Kidney (tissue), 14 donors: ENCODE data around the gene ALDH1B1. TPM values are rescaled to one million over a fixed set of nuclear protein-coding genes. Genes with fewer than 3 reads are reported as not detected.

ENCODE experiments used
- DNase-seq, 5 donors: peaks; one replicate each; pipeline ENCODE4 v3.0.0-alpha.2; 2013 to 2020
- FAIRE-seq: peaks from 2 replicates; lab custom pipeline; 2012; peaks lifted over from hg19 to GRCh38; lab: Jason Lieb, UNC
- H3K27ac ChIP-seq, 2 donors: one replicate each; pipeline ENCODE4 v1.7.0; 2013; ENCODE audit warnings: low read depth in 2 of 2, low read length in 2 of 2, inconsistent platforms in 1 of 2
- H3K27me3 ChIP-seq: one replicate; pipeline ENCODE4 v1.7.1; 2013; ENCODE audit warnings: low read length, inconsistent platforms; ENCODE audit not compliant: control insufficient read depth, insufficient read depth
- H3K36me3 ChIP-seq, 3 donors: one replicate each; pipeline versions ENCODE4 v1.7.0 to v1.7.1; 2013; ENCODE audit warnings: low read length in 3 of 3, control low read depth in 1 of 3, inconsistent platforms in 1 of 3; ENCODE audit not compliant: insufficient read depth in 3 of 3, control insufficient read depth in 2 of 3
- H3K4me1 ChIP-seq, 3 donors: one replicate each; pipeline versions ENCODE4 v1.7.0 to v1.7.1; 2013; ENCODE audit warnings: low read length in 3 of 3, inconsistent platforms in 1 of 3, low read depth in 1 of 3; ENCODE audit not compliant: control insufficient read depth in 2 of 3, insufficient read depth in 2 of 3
- H3K4me3 ChIP-seq, 3 donors: one replicate each; pipeline versions ENCODE4 v1.7.0 to v1.8.1; 2013; ENCODE audit warnings: low read length in 3 of 3, control low read depth in 1 of 3, inconsistent platforms in 1 of 3
- H3K9ac ChIP-seq, 3 donors: one replicate each; pipeline versions ENCODE4 v1.7.0 to v1.7.1; 2013; ENCODE audit warnings: low read length in 3 of 3, control low read depth in 1 of 3, inconsistent platforms in 1 of 3
- H3K9me3 ChIP-seq, 3 donors: one replicate each; pipeline versions ENCODE4 v1.7.0 to v1.7.1; 2013; ENCODE audit warnings: low read length in 3 of 3, control low read depth in 1 of 3, inconsistent platforms in 1 of 3; ENCODE audit not compliant: control insufficient read depth in 2 of 3, insufficient read depth in 1 of 3
- CTCF ChIP-seq: IDR thresholded peaks from 3 replicates; pipeline ENCODE4 v1.5.1; 2012; ENCODE audit warnings: mild to moderate bottlenecking, moderate library complexity, borderline replicate concordance; ENCODE audit not compliant: insufficient read depth; ENCODE audit errors: extremely low read depth
- intact Hi-C: fragments of 100-400 bp; cut with DNase I; formaldehyde crosslinking; loops from one replicate; pipeline ENCODE4 v1.11.1; 2022
- polyA plus RNA-seq: library from polyadenylated mRNA; stranded (reverse); fragments of 350-450 nt; fragmentation: Illumina TruSeq; extraction: RNeasy Lipid Tissue Mini Kit (QIAGEN cat#74804); gene quantifications from one replicate; pipeline ENCODE4 v1.2.3, GENCODE V29; 2014; ENCODE audit warnings: low read depth, low replicate concordance; ENCODE audit not compliant: insufficient read depth
- total RNA-seq: library from RNA; stranded (reverse); fragmentation: NEBNext Ultra II Directional; extraction: Animal tissue kit (Norgen Biotek cat#: 25700); gene quantifications from one replicate; pipeline ENCODE4 v1.2.1, GENCODE V29; 2021
- donor health status: control.
- donor health status: control.
- donor health status: control.
- donor health status: control.
- donor health status: control.
- donor health status: DM: yes; HTN: yes; CAD: no.
- donor health status: Normal renal cell carcinoma (clear cell type).

ALDH1B1 gene
- total and polyA plus RNA-seq, 2 donors from 2014 or later = 37.7 to 74.7 TPM

GRCh38 chr9:38347271-38347671 is 45.2 kb upstream of the ALDH1B1 start:
- Histone ChIP-seq H3K27ac (no peak overlapping the region), H3K4me1 (peaks cover 0 to 2% (median 0%) of the 10 kb centered on the region in 3 donors), H3K36me3 (no peaks in the 10 kb centered on the region), H3K9me3 (no peaks in the 10 kb centered on the region), H3K27me3 (no peaks in the 10 kb centered on the region), H3K9ac (no peak overlapping the region), H3K4me3 (no peak overlapping the region)
- FAIRE-seq = no peak
- intact Hi-C loops = no loop called here
- DNase-seq = no peak
- no peak for TF ChIP-seq CTCF

GRCh38 chr9:38347946-38348345 is 44.6 kb upstream of the ALDH1B1 start:
- Histone ChIP-seq H3K9me3 (no peaks in the 10 kb centered on the region), H3K36me3 (no peaks in the 10 kb centered on the region), H3K9ac (no peak overlapping the region), H3K4me1 (peaks cover 0 to 6% (median 0%) of the 10 kb centered on the region in 3 donors), H3K27me3 (no peaks in the 10 kb centered on the region), H3K4me3 (no peak overlapping the region), H3K27ac (no peak overlapping the region)
- intact Hi-C loops = no loop called here
- TF ChIP-seq CTCF = no peak
- no peak for FAIRE-seq
- DNase-seq = no peak

GRCh38 chr9:38350529-38350928 is 42.0 kb upstream of the ALDH1B1 start:
- Histone ChIP-seq H3K9me3 (no peaks in the 10 kb centered on the region), H3K27ac (no peak overlapping the region), H3K27me3 (no peaks in the 10 kb centered on the region), H3K36me3 (no peaks in the 10 kb centered on the region), H3K4me1 (peaks cover 0 to 6% (median under 1%) of the 10 kb centered on the region in 3 donors), H3K9ac (no peak overlapping the region), H3K4me3 (no peak overlapping the region)
- DNase-seq (no peak), FAIRE-seq (no peak)
- intact Hi-C loops = no loop called here
- TF ChIP-seq CTCF = no peak
